ENCODE measurements around the gene FBXW2.

Gene FBXW2

GRCh38 chr9:120724757-120725400, 68.3 kb downstream of the FBXW2 start:
- no peaks in the 10 kb centered on the region for H3K79me2 ChIP-seq
- no peak overlapping the region for H2AFZ ChIP-seq
- no peak overlapping the region for H3K9ac ChIP-seq
- TF ChIP-seq CTCF (IDR thresholded peaks at IDR 0.05), result no peak
- H3K27me3 ChIP-seq (ENCODE audit: control insufficient read depth, insufficient read depth, low read length), result no peaks in the 10 kb centered on the region
- no peak overlapping the region for H3K27ac ChIP-seq
- no peaks in the 10 kb centered on the region for H3K36me3 ChIP-seq (ENCODE audit: control insufficient read depth, insufficient read depth, low read length)
- no peaks in the 10 kb centered on the region for H3K4me1 ChIP-seq
- H3K4me3 ChIP-seq (ENCODE audit: low read depth, low read length), result no peak overlapping the region
- no peaks in the 10 kb centered on the region for H3K9me3 ChIP-seq (ENCODE audit: control insufficient read depth, low read length)
- H3K4me2 ChIP-seq (ENCODE audit: low read length), result no peak overlapping the region

GRCh38 chr9:120723565-120723964, 69.7 kb downstream of the FBXW2 start:
- TF ChIP-seq CTCF (IDR thresholded peaks at IDR 0.05), result no peak
- Histone ChIP-seq H3K27ac (no peak overlapping the region), H3K4me1 (no peaks in the 10 kb centered on the region), H3K36me3 (ENCODE audit: control insufficient read depth, insufficient read depth, low read length) (no peaks in the 10 kb centered on the region), H3K9ac (no peak overlapping the region), H3K4me3 (ENCODE audit: low read depth, low read length) (no peak overlapping the region), H3K27me3 (ENCODE audit: control insufficient read depth, insufficient read depth, low read length) (no peaks in the 10 kb centered on the region), H2AFZ (no peak overlapping the region), H3K4me2 (ENCODE audit: low read length) (no peak overlapping the region), H3K79me2 (no peaks in the 10 kb centered on the region), H3K9me3 (ENCODE audit: control insufficient read depth, low read length) (no peaks in the 10 kb centered on the region)

DNA sequence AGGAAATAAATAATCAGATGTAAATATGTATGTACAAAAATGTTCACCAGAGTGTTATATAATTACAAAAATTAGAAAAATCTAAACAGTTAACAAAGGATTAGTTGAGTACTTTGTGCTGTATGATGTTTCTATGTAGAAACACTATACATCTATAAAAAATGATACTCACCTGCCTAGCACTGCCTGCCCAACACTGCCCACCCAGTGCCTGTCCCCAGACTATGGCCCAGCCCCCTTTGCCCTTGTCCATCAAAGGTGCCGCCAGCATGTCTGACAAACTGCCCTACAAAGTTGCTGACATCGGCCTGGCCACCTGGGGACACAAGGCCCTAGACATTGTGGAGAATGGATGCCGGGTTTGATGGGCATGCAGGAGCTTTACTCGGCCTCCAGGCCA, 72.8 kb downstream of the FBXW2 start:
- TF ChIP-seq CTCF (IDR thresholded peaks at IDR 0.05), result no peak
- H3K36me3 ChIP-seq (ENCODE audit: control insufficient read depth, insufficient read depth, low read length), result no peaks in the 10 kb centered on the region
- H3K27me3 ChIP-seq (ENCODE audit: control insufficient read depth, insufficient read depth, low read length), result no peaks in the 10 kb centered on the region

DNA sequence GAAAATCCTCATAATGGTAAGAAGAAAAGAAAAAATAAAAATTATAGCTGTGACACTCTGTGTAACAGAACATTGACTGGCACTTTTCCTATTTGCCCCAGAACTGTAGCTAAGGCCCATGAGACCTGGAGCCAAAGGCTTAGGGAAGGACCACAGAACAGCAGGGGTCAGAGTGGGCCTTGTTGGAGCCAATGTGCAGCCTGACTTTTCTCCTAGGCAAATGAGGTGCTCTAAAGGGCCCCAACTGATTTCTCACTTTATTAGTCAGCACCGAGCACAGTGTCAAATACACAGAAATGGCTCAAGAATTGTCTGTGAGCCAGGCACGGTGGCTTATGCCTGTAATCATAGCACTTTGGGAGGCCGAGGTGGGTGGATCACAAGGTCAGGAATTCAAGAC, 74.9 kb downstream of the FBXW2 start:
- no peaks in the 10 kb centered on the region for H3K9me3 ChIP-seq (ENCODE audit: control insufficient read depth, low read length)
- H3K36me3 ChIP-seq (ENCODE audit: control insufficient read depth, insufficient read depth, low read length), result no peaks in the 10 kb centered on the region
- no peak overlapping the region for H3K4me3 ChIP-seq (ENCODE audit: low read depth, low read length)
- no peaks in the 10 kb centered on the region for H3K4me1 ChIP-seq
- H3K79me2 ChIP-seq, result no peaks in the 10 kb centered on the region
- no peak overlapping the region for H2AFZ ChIP-seq
- no peak overlapping the region for H3K4me2 ChIP-seq (ENCODE audit: low read length)
- no peaks in the 10 kb centered on the region for H3K27me3 ChIP-seq (ENCODE audit: control insufficient read depth, insufficient read depth, low read length)
- no peak overlapping the region for H3K9ac ChIP-seq
- no peak for TF ChIP-seq CTCF (IDR thresholded peaks at IDR 0.05)
- no peak overlapping the region for H3K27ac ChIP-seq

More for the DNA sequence above, 72.8 kb downstream of the FBXW2 start:
- H3K9ac ChIP-seq, result no peak overlapping the region
- no peak overlapping the region for H3K4me3 ChIP-seq (ENCODE audit: low read depth, low read length)
- H2AFZ ChIP-seq, result no peak overlapping the region
- no peak overlapping the region for H3K4me2 ChIP-seq (ENCODE audit: low read length)
- no peaks in the 10 kb centered on the region for H3K4me1 ChIP-seq
- no peak overlapping the region for H3K27ac ChIP-seq
- H3K79me2 ChIP-seq, result no peaks in the 10 kb centered on the region
- H3K9me3 ChIP-seq (ENCODE audit: control insufficient read depth, low read length), result no peaks in the 10 kb centered on the region

GRCh38 chr9:120717176-120717575, 76.0 kb downstream of the FBXW2 start:
- H3K27ac ChIP-seq, result no peak overlapping the region
- H3K36me3 ChIP-seq (ENCODE audit: control insufficient read depth, insufficient read depth, low read length), result no peaks in the 10 kb centered on the region
- no peaks in the 10 kb centered on the region for H3K4me1 ChIP-seq
- no peak overlapping the region for H3K9ac ChIP-seq
- no peaks in the 10 kb centered on the region for H3K27me3 ChIP-seq (ENCODE audit: control insufficient read depth, insufficient read depth, low read length)
- H3K4me3 ChIP-seq (ENCODE audit: low read depth, low read length), result no peak overlapping the region
- no peak overlapping the region for H2AFZ ChIP-seq
- no peak overlapping the region for H3K4me2 ChIP-seq (ENCODE audit: low read length)
- H3K79me2 ChIP-seq, result no peaks in the 10 kb centered on the region
- TF ChIP-seq CTCF (IDR thresholded peaks at IDR 0.05), result no peak
- no peaks in the 10 kb centered on the region for H3K9me3 ChIP-seq (ENCODE audit: control insufficient read depth, low read length)

All from parathyroid adenoma (tissue), 2 donors.